Cardiac fibroblast (primary cell): Measurements from ENCODE around the gene STAT4.

Experiments used
- DNase-seq, 2 donors: peaks; one replicate each; pipeline versions ENCODE4 v3.0.0 to v3.0.0-alpha.2; 2010; ENCODE audit warnings: low read depth in 2 of 2
- H3K4me3 ChIP-seq, 2 donors: replicated peaks in 1 of 2; 1 replicate in 1 of 2; 2 replicates in 1 of 2; pipeline ENCODE4 v1.5.1; 2011; ENCODE audit warnings: low read depth in 2 of 2, low read length in 2 of 2, mild to moderate bottlenecking in 2 of 2, moderate library complexity in 1 of 2
- CTCF ChIP-seq: IDR thresholded peaks from one replicate; pipeline ENCODE4 v1.5.1; 2011; ENCODE audit warnings: low read depth, mild to moderate bottlenecking, low read length, inconsistent platforms

STAT4 gene

GRCh38 chr2:191115804-191116203 is 35.0 kb downstream of the STAT4 start:
- TF ChIP-seq CTCF = no peak

GRCh38 chr2:191115391-191115790 is 35.4 kb downstream of the STAT4 start:
- no peak overlapping the region for H3K4me3 ChIP-seq
- no peak for TF ChIP-seq CTCF
- peak in 1 of 2 donors; percentile 26 for DNase-seq

More at GRCh38 chr2:191115804-191116203, 35.0 kb downstream of the STAT4 start:
- peak in 1 of 2 donors; percentile 28 for DNase-seq
- no peak overlapping the region for H3K4me3 ChIP-seq

GRCh38 chr2:191114403-191114886 is 36.3 kb downstream of the STAT4 start:
- peak; percentile 14 to 63 for DNase-seq
- no peak overlapping the region for H3K4me3 ChIP-seq
- no peak for TF ChIP-seq CTCF

DNA sequence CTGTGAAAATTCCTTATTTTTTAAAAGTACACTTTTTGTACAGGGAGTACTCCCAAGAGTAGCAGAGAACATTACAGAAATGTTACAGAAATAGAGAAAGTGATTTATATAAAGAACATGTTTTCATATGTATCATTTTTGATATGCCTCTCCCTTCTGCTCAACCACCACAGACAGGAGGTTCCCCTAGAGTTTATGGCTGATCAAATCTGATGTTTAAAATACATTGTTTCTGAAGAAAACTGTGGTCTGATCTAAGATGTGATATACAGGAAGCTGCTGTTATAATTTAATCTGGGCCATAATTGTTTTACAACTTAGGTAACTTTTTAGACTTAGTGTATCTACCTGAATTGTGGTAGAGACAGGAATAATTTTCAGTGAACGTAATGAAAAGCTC is 37.0 kb downstream of the STAT4 start:
- no peak overlapping the region for H3K4me3 ChIP-seq
- no peak for TF ChIP-seq CTCF
- no peak for DNase-seq

DNA sequence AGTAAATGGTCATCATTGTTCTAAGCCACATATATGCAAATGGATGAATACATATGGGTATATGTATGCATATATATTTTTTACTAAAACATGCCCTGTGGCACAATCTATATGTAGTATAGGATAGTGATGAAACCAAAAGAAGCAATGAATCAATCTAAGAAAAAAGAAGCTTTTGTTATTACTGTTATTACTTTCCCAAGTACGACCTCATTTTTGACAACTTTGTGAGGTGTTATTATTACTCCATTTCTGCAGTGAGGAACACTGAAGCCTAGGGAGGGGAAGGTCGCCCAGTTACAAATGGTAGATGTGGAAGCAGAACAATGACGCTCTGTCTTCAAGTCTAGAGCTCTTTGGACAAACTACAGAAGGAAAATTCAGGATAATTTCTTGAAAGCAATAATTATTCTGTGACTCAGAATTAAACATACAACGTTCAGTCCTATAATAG is 38.3 kb downstream of the STAT4 start:
- DNase-seq = no peak
- H3K4me3 ChIP-seq = no peak overlapping the region
- TF ChIP-seq CTCF = no peak

DNA sequence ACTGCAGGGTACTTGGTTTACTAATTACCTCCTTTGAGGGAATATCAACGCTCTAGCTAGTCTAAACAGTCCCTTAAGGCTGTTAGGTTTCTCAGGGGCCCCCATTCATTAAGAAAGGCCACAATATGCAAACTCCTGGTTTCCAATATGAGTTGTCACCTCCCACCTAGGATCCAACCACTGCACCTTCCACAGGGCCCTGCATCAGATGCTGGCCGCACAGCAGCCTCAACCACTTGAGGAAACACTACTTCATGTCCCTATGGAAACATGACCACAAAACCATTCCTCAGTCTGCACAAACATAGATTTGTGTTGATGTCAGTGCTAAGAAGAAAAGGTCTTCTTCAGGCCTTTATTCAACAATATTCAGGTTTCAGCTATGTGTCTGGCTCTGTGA is 40.9 kb downstream of the STAT4 start:
- TF ChIP-seq CTCF = no peak
- H3K4me3 ChIP-seq = no peak overlapping the region
- DNase-seq = no peak

DNA sequence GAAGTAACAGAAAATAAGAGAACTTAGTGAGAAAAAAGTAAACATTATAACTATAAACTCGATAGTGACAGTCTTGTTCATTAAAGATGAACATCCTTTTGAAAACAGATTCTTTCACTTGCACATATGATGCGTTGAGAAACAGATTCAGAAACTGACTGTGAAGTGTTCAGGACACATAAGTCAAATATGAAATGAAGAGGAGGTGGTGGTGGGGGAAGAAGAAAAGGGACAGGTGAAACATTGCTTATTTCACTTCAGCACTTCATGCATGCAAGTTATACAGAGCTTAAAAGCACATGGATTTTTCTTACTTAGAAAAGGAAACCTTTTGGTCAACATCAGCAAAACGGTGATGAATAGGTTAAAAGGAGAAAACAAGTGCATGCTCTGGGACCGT is 42.5 kb downstream of the STAT4 start:
- H3K4me3 ChIP-seq = no peak overlapping the region
- TF ChIP-seq CTCF = no peak
- DNase-seq = no peak
